H9 (cell line): ENCODE measurements around the gene DPM1. TPM values are rescaled to one million over a fixed set of nuclear protein-coding genes. Genes with fewer than 3 reads are reported as not detected.

Source experiments
- DNase-seq: peaks from one replicate; pipeline ENCODE4 v3.0.0-alpha.2; 2017
- H2AFZ ChIP-seq: one replicate; pipeline ENCODE4 v1.6.1; 2013; ENCODE audit warnings: mild to moderate bottlenecking, low read length, control low read depth, moderate library complexity
- H2AK5ac ChIP-seq: 2 replicates; pipeline ENCODE4 v1.6.1; 2013; ENCODE audit warnings: low read length, control low read depth, mixed read lengths; ENCODE audit not compliant: insufficient read length
- H2BK120ac ChIP-seq: one replicate; pipeline ENCODE4 v1.6.1; 2013; ENCODE audit warnings: low read depth, mild to moderate bottlenecking, low read length, control low read depth, inconsistent platforms; ENCODE audit not compliant: poor library complexity, severe bottlenecking
- H2BK12ac ChIP-seq: 2 replicates; pipeline ENCODE4 v1.6.1; 2013; ENCODE audit warnings: low read length, control low read depth, mixed read lengths, low read depth; ENCODE audit not compliant: insufficient read length
- H2BK15ac ChIP-seq: 2 replicates; pipeline ENCODE4 v1.6.1; 2013; ENCODE audit warnings: low read depth, low read length, control low read depth
- H2BK20ac ChIP-seq: one replicate; pipeline ENCODE4 v1.6.1; 2013; ENCODE audit warnings: low read depth, mild to moderate bottlenecking, low read length, control low read depth, inconsistent platforms; ENCODE audit not compliant: poor library complexity, severe bottlenecking
- H2BK5ac ChIP-seq: 2 replicates; pipeline ENCODE4 v1.6.1; 2013; ENCODE audit warnings: low read length, control low read depth, mixed read lengths; ENCODE audit not compliant: insufficient read length
- H3K14ac ChIP-seq: 2 replicates; pipeline ENCODE4 v1.6.1; 2013; ENCODE audit warnings: low read length, control low read depth; ENCODE audit not compliant: insufficient read depth
- H3K18ac ChIP-seq: 2 replicates; pipeline ENCODE4 v1.6.1; 2013; ENCODE audit warnings: low read depth, mild to moderate bottlenecking, mixed read lengths, low read length, control low read depth; ENCODE audit not compliant: insufficient read length
- H3K23ac ChIP-seq: 2 replicates; pipeline ENCODE4 v1.6.1; 2013; ENCODE audit warnings: low read length, control low read depth, mixed read lengths, low read depth; ENCODE audit not compliant: insufficient read length
- H3K23me2 ChIP-seq: 2 replicates; pipeline ENCODE4 v1.6.1; 2013; ENCODE audit warnings: low read depth, mild to moderate bottlenecking, mixed read lengths, low read length, control low read depth; ENCODE audit not compliant: insufficient read length, poor library complexity, severe bottlenecking
- H3K27ac ChIP-seq: 2 replicates; pipeline ENCODE4 v1.5.1; 2013; ENCODE audit warnings: low read length, control low read depth, mixed read lengths, low read depth; ENCODE audit not compliant: insufficient read length
- H3K27me3 ChIP-seq: 2 replicates; pipeline ENCODE4 v1.6.1; 2013; ENCODE audit warnings: low read length, control low read depth, inconsistent platforms; ENCODE audit not compliant: insufficient read depth
- H3K4ac ChIP-seq: 2 replicates; pipeline ENCODE4 v1.6.1; 2013; ENCODE audit warnings: low read depth, mild to moderate bottlenecking, control low read depth, inconsistent platforms, low read length, moderate library complexity
- H3K4me1 ChIP-seq: 2 replicates; pipeline ENCODE4 v1.6.1; 2013; ENCODE audit warnings: low read length, control low read depth, inconsistent platforms; ENCODE audit not compliant: insufficient read depth
- H3K4me2 ChIP-seq: 2 replicates; pipeline ENCODE4 v1.6.1; 2013; ENCODE audit warnings: low read length, control low read depth, mixed read lengths; ENCODE audit not compliant: insufficient read length, insufficient read depth
- H3K56ac ChIP-seq: 2 replicates; pipeline ENCODE4 v1.6.1; 2013; ENCODE audit warnings: low read depth, mild to moderate bottlenecking, mixed read lengths, low read length, control low read depth; ENCODE audit not compliant: insufficient read length
- H3K79me1 ChIP-seq: 2 replicates; pipeline ENCODE4 v1.6.1; 2013; ENCODE audit warnings: low read depth, mild to moderate bottlenecking, moderate library complexity, low read length, control low read depth, inconsistent platforms; ENCODE audit not compliant: insufficient read depth, poor library complexity, severe bottlenecking
- H3K79me2 ChIP-seq: 2 replicates; pipeline ENCODE4 v1.6.1; 2013; ENCODE audit warnings: low read length, control low read depth, inconsistent platforms; ENCODE audit not compliant: insufficient read depth
- H3K9ac ChIP-seq: 2 replicates; pipeline ENCODE4 v1.6.1; 2013; ENCODE audit warnings: low read length, control low read depth, mixed read lengths; ENCODE audit not compliant: insufficient read length; ENCODE audit errors: extremely low read depth
- H3K9me3 ChIP-seq: one replicate; pipeline ENCODE4 v1.6.1; 2013; ENCODE audit warnings: low read depth, low read length, inconsistent platforms; ENCODE audit not compliant: control insufficient read depth
- H3T11ph ChIP-seq: one replicate; pipeline ENCODE4 v1.6.1; 2013; ENCODE audit warnings: mild to moderate bottlenecking, low read length, control low read depth, inconsistent platforms
- H4K20me1 ChIP-seq: one replicate; pipeline ENCODE4 v1.6.1; 2013; ENCODE audit not compliant: control insufficient read depth, insufficient read length, insufficient read depth
- H4K5ac ChIP-seq: 2 replicates; pipeline ENCODE4 v1.6.1; 2013; ENCODE audit warnings: low read depth, mild to moderate bottlenecking, mixed read lengths, low read length, control low read depth; ENCODE audit not compliant: insufficient read length
- H4K8ac ChIP-seq: replicated peaks from 2 replicates; pipeline ENCODE4 v1.6.1; 2013; ENCODE audit warnings: low read length, control low read depth, mixed read lengths, low read depth; ENCODE audit not compliant: insufficient read length
- H4K91ac ChIP-seq: 2 replicates; pipeline ENCODE4 v1.6.1; 2013; ENCODE audit warnings: low read depth, mild to moderate bottlenecking, moderate library complexity, mixed read lengths, low read length, control low read depth; ENCODE audit not compliant: insufficient read length
- H3K27ac Mint-ChIP-seq, 3 experiments: 2 replicates in 2 of 3; 3 replicates in 1 of 3; pipeline ENCODE4 v1.8.0; 2020 to 2021; ENCODE audit warnings: mixed read lengths in 3 of 3, mild to moderate bottlenecking in 1 of 3, moderate library complexity in 1 of 3
- H3K27me3 Mint-ChIP-seq: 2 replicates; pipeline ENCODE4 v1.8.0; 2021; ENCODE audit warnings: low read depth, mild to moderate bottlenecking, moderate library complexity, mixed read lengths
- H3K36me3 Mint-ChIP-seq, 3 experiments: 2 replicates in 2 of 3; 3 replicates in 1 of 3; pipeline ENCODE4 v1.8.0; 2020 to 2021; ENCODE audit warnings: low read depth in 3 of 3, mixed read lengths in 3 of 3; ENCODE audit not compliant: insufficient read depth in 1 of 3
- H3K4me1 Mint-ChIP-seq, 2 experiments: 2 replicates each; pipeline ENCODE4 v1.8.0; 2020; ENCODE audit warnings: mixed read lengths in 2 of 2
- H3K4me3 Mint-ChIP-seq, 2 experiments: 2 replicates in 1 of 2; 3 replicates in 1 of 2; pipeline ENCODE4 v1.8.0; 2020 to 2021; ENCODE audit warnings: mild to moderate bottlenecking in 2 of 2, mixed read lengths in 2 of 2, moderate library complexity in 1 of 2
- H3K9me3 Mint-ChIP-seq, 2 experiments: 2 replicates in 1 of 2; 3 replicates in 1 of 2; pipeline ENCODE4 v1.8.0; 2020; ENCODE audit warnings: mild to moderate bottlenecking in 2 of 2, mixed read lengths in 2 of 2, moderate library complexity in 1 of 2
- CTCF ChIP-seq: fragments of 200-600 bp; sonication (generic); conservative IDR thresholded peaks from 3 replicates; pipeline ENCODE4 v1.8.0; 2021; ENCODE audit warnings: antibody characterized with exemption, mild to moderate bottlenecking
- WGBS: extraction: QIAGEN DNeasy Blood & Tissue Kit; methylation state at CpG from one replicate; pipeline ENCODE4 v1.1.7; 2013; ENCODE audit warnings: missing lambda C conversion rate, low lambda C conversion rate, mixed read lengths; ENCODE audit not compliant: insufficient read length; ENCODE audit errors: extremely low coverage; 5-methylcytosine and 5-hydroxymethylcytosine counted together
- total RNA-seq: library from RNA; stranded (reverse); gene quantifications from 2 replicates; pipeline ENCODE4 v1.2.1, GENCODE V29; 2021

The DPM1 gene
- total RNA-seq, 1 experiment from 2014 or later, result 64.0 TPM

DNA sequence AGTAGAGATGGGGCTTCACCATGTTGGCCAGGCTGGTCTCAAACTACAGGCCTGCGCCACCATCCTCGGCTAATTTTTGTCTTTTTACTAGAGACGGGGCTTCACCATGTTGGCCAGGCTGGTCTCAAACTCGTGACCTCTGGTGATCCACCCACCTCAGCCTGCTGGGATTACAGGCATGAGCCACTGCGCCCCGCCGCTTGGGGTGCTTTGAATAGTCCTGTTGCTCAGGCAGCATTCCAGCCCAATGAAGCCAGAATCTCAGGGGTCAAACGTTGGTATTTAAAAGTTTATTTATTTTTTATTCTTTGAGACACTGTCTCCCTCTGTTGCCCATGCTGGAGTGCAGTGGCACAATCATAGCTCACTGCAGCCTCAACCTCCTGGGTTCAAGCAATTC lies 11.6 kb upstream of the DPM1 start:
- Histone ChIP-seq H2BK5ac (no peak overlapping the region), H3K14ac (no peak overlapping the region), H3K4me2 (no peak overlapping the region), H3K56ac (no peak overlapping the region), H4K91ac (no peak overlapping the region), H3K9ac (no peak overlapping the region), H2BK15ac (no peak overlapping the region), H3K27ac (no peak overlapping the region), H2AFZ (no peak overlapping the region), H3K4ac (no peak overlapping the region), H2BK20ac (no peak overlapping the region), H4K5ac (no peak overlapping the region), H2BK12ac (no peak overlapping the region), H3K4me1 (no peaks in the 10 kb centered on the region), H2AK5ac (no peak overlapping the region), H3K23me2 (no peaks in the 10 kb centered on the region), H3K79me2 (no peaks in the 10 kb centered on the region), H2BK120ac (no peak overlapping the region), H3K79me1 (no peaks in the 10 kb centered on the region), H4K8ac (no peak overlapping the region), H4K20me1 (no peaks in the 10 kb centered on the region), H3K23ac (no peak overlapping the region), H3K27me3 (no peaks in the 10 kb centered on the region), H3K9me3 (no peaks in the 10 kb centered on the region), H3T11ph (no peak overlapping the region), H3K18ac (no peak overlapping the region)
- Mint-ChIP-seq H3K36me3 (no peaks in the 10 kb centered on the region), H3K27ac (no peak overlapping the region), H3K4me3 (no peak overlapping the region), H3K9me3 (0 out of 5 replicates have a peak, but pooled peaks cover 0 to 2% of the 10 kb centered on the region in 2 experiments), H3K4me1 (peaks cover 0 to 12% of the 10 kb centered on the region in 2 experiments; a peak in 1 of 4 replicates), H3K27me3 (peaks cover 10% of the 10 kb centered on the region)
- no peak for DNase-seq
- TF ChIP-seq CTCF, result no peak
- no CpG with 5 or more reads among the region's 8 CpGs for WGBS
